GM23338 (cell line): Measurements from ENCODE around the gene ST6GALNAC1. TPM values are rescaled to one million over a fixed set of nuclear protein-coding genes. Genes with fewer than 3 reads are reported as not detected.

ENCODE experiments used
- ATAC-seq: fragments of 200-7000 bp; cut with Tn5 transposase; 3 replicates; pipeline ENCODE4 v1.9.1; 2020
- DNase-seq: peaks from one replicate; pipeline ENCODE4 v3.0.0-alpha.2; 2015; ENCODE audit warnings: low spot score
- H2AFZ ChIP-seq: fragments of 200-600 bp; sonication (generic); 2 replicates; pipeline ENCODE4 v1.8.0; 2016; ENCODE audit warnings: antibody characterized with exemption, mild to moderate bottlenecking, moderate library complexity
- H3F3A ChIP-seq: fragments of 200-600 bp; sonication (generic); replicated peaks from 2 replicates; pipeline ENCODE4 v1.8.0; 2017; ENCODE audit warnings: antibody characterized with exemption, mixed run types, low read depth
- H3K27ac ChIP-seq: fragments of 200-600 bp; sonication (generic); 2 replicates; pipeline ENCODE4 v1.6.1; 2016; ENCODE audit warnings: low read depth
- H3K27me3 ChIP-seq: fragments of 200-600 bp; sonication (generic); 2 replicates; pipeline ENCODE4 v1.8.0; 2016; ENCODE audit warnings: mild to moderate bottlenecking, mixed run types, moderate library complexity; ENCODE audit not compliant: insufficient read depth
- H3K36me3 ChIP-seq: fragments of 200-600 bp; sonication (generic); 2 replicates; pipeline ENCODE4 v1.8.0; 2016; ENCODE audit warnings: mild to moderate bottlenecking; ENCODE audit not compliant: insufficient read depth
- H3K4me1 ChIP-seq: fragments of 200-600 bp; sonication (generic); 2 replicates; pipeline ENCODE4 v1.8.0; 2016; ENCODE audit warnings: mild to moderate bottlenecking, moderate library complexity; ENCODE audit not compliant: insufficient read depth
- H3K4me2 ChIP-seq: fragments of 200-600 bp; sonication (generic); 2 replicates; pipeline ENCODE4 v1.7.1; 2017; ENCODE audit warnings: mixed run types
- H3K4me3 ChIP-seq: fragments of 200-600 bp; sonication (generic); 2 replicates; pipeline ENCODE4 v1.6.1; 2016; ENCODE audit warnings: mixed run types
- H3K79me2 ChIP-seq: fragments of 200-600 bp; sonication (generic); replicated peaks from 2 replicates; pipeline ENCODE4 v1.8.0; 2017; ENCODE audit warnings: mild to moderate bottlenecking; ENCODE audit not compliant: insufficient read depth
- H3K9me2 ChIP-seq: fragments of 200-600 bp; sonication (generic); 2 replicates; pipeline ENCODE4 v1.8.0; 2017; ENCODE audit not compliant: insufficient read depth
- H4K20me1 ChIP-seq: fragments of 200-600 bp; sonication (generic); replicated peaks from 2 replicates; pipeline ENCODE4 v1.8.0; 2017; ENCODE audit warnings: mild to moderate bottlenecking; ENCODE audit not compliant: insufficient read depth
- H3K27ac Mint-ChIP-seq: 2 replicates; pipeline ENCODE4 v1.8.0; 2020; ENCODE audit warnings: inconsistent platforms, mild to moderate bottlenecking, moderate library complexity, mixed read lengths
- H3K27me3 Mint-ChIP-seq: 3 replicates; pipeline ENCODE4 v1.8.0; 2022; ENCODE audit warnings: low read depth, mild to moderate bottlenecking, moderate library complexity, mixed read lengths, inconsistent platforms; ENCODE audit not compliant: insufficient read depth, poor library complexity
- H3K36me3 Mint-ChIP-seq: 3 replicates; pipeline ENCODE4 v1.8.0; 2021; ENCODE audit warnings: low read depth, mild to moderate bottlenecking, inconsistent platforms, moderate library complexity, mixed read lengths
- H3K4me1 Mint-ChIP-seq: 3 replicates; pipeline ENCODE4 v1.8.0; 2020; ENCODE audit warnings: mild to moderate bottlenecking, inconsistent platforms, mixed read lengths
- H3K4me3 Mint-ChIP-seq: 3 replicates; pipeline ENCODE4 v1.8.0; 2021; ENCODE audit warnings: moderate library complexity, mild to moderate bottlenecking, inconsistent platforms, mixed read lengths
- H3K9me3 Mint-ChIP-seq: 3 replicates; pipeline ENCODE4 v1.8.0; 2020; ENCODE audit warnings: moderate library complexity, mild to moderate bottlenecking, inconsistent platforms, mixed read lengths
- CREB1 ChIP-seq: fragments of 250-450 bp; sonication (Bioruptor Pico); IDR thresholded peaks from 2 replicates; pipeline ENCODE4 v1.5.0; 2020; ENCODE audit warnings: low read depth, mild to moderate bottlenecking, moderate library complexity
- EZH2 ChIP-seq: fragments of 200-600 bp; sonication (generic); IDR thresholded peaks from one replicate; pipeline ENCODE4 v1.8.0; 2017; ENCODE audit warnings: antibody characterized with exemption, mild to moderate bottlenecking, low read depth; ENCODE audit not compliant: unreplicated experiment
- EZH2phosphoT487 ChIP-seq: fragments of 200-600 bp; sonication (generic); IDR thresholded peaks from one replicate; pipeline ENCODE4 v1.8.1; 2018; ENCODE audit warnings: antibody characterized with exemption; ENCODE audit not compliant: unreplicated experiment
- JUNB ChIP-seq: IDR thresholded peaks from one replicate; pipeline ENCODE4 v1.6.1; 2016; ENCODE audit warnings: antibody characterized with exemption; ENCODE audit not compliant: unreplicated experiment
- NANOG ChIP-seq: IDR thresholded peaks from 2 replicates; pipeline ENCODE4 v1.6.1; 2016; ENCODE audit warnings: antibody characterized with exemption, borderline replicate concordance
- POLR2AphosphoS5 ChIP-seq: IDR thresholded peaks from 2 replicates; pipeline ENCODE4 v1.6.1; 2016; ENCODE audit warnings: antibody characterized with exemption, low read depth
- STAT1 ChIP-seq: IDR thresholded peaks from one replicate; pipeline ENCODE4 v1.6.1; 2016; ENCODE audit warnings: antibody characterized with exemption; ENCODE audit not compliant: unreplicated experiment
- ZNF114 ChIP-seq: fragments of 250-450 bp; sonication (Bioruptor Pico); IDR thresholded peaks from 2 replicates; pipeline ENCODE4 v1.5.0; 2020; ENCODE audit warnings: mild to moderate bottlenecking, moderate library complexity
- ZNF331 ChIP-seq: fragments of 250-450 bp; sonication (Bioruptor Pico); IDR thresholded peaks from 2 replicates; pipeline ENCODE4 v1.5.0; 2020; ENCODE audit warnings: low read depth, mild to moderate bottlenecking, moderate library complexity
- polyA plus RNA-seq: library from polyadenylated mRNA; unstranded; fragments of >200 nt; fragmentation: Nextera tagmentation; extraction: Ambion mirVana; gene quantifications from 2 replicates; pipeline ENCODE4 v1.2.1, GENCODE V29; 2016
- total RNA-seq: library from RNA; depleted of rRNA; stranded (reverse); fragments of >200 nt; shearing (Covaris generic); gene quantifications from 2 replicates; pipeline ENCODE4 v1.2.3, GENCODE V29; 2014
- TF ChIP-seq, protein P1 (sequence below), 2 experiments: fragments of 200-600 bp in 1 of 2; sonication (generic) in 1 of 2; conservative IDR thresholded peaks; 2 replicates each; pipeline versions ENCODE4 v1.5.1 to v1.6.1; 2016 to 2017; ENCODE audit warnings: antibody characterized with exemption in 2 of 2, low read depth in 2 of 2, mild to moderate bottlenecking in 2 of 2, moderate library complexity in 1 of 2
- TF ChIP-seq, protein P2 (sequence below): fragments of 250-450 bp; sonication (Bioruptor Pico); IDR thresholded peaks from 2 replicates; pipeline ENCODE4 v1.5.0; 2020; ENCODE audit warnings: mild to moderate bottlenecking, moderate library complexity
- TF ChIP-seq, protein P3 (sequence below): IDR thresholded peaks from 2 replicates; pipeline ENCODE4 v1.6.1; 2016; ENCODE audit warnings: antibody characterized with exemption
- TF ChIP-seq, protein P4 (sequence below): IDR thresholded peaks from one replicate; pipeline ENCODE4 v1.6.1; 2018; ENCODE audit warnings: antibody characterized with exemption; ENCODE audit not compliant: unreplicated experiment

Gene ST6GALNAC1
- total and polyA plus RNA-seq, 2 experiments from 2014 or later, result not detected

DNA sequence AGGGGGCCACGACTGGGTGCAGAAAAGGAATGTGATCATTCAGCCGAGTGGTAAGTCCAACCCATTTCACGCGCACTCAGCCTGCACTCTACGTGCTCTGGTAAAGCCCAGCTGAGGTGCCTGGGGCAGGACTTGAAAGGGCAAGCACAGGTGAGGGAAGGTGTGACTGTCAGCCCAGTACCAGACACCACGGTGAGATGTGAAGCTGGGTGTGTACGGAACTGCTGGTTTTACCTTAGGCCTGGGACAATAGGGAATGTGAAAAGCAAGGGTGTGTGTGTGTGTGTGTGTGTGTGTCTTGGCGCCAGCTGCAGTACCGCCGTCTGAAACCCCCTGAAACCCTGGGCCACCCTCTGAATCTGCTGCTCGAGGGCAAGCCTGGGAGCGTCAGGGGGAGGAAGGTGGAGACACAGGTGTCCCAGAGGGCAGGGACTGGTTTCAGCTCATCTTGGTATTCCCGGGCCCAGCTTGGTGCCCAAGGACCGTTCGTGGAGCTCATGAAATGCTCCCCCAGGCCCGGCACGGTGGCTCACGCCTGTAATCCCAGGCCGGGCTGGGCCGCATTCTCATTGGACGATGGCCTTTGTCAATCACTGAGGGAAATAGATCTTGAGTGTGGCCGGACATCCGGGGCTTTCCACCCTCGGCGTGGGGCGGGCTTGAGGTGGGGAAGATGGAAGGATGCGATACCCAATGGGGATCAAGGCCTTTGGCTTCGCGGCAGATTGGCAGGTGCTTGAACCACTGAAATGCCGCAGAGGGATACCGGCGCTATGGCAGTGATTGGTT lies 27.8 kb upstream of the ST6GALNAC1 start:
- Histone ChIP-seq H3K4me1 (peaks cover 14% of the 10 kb centered on the region), H2AFZ (peak overlapping the region; percentile 96), H3K9me2 (peaks cover 2% of the 10 kb centered on the region; the same call in 1 of the 2 replicates), H3K27ac (peak overlapping the region; percentile 72), H3K27me3 (no peaks in the 10 kb centered on the region), H3F3A (0 out of 2 replicates have a peak, but pooled peaks cover 12% of the 10 kb centered on the region), H3K36me3 (no peaks in the 10 kb centered on the region), H3K4me2 (peak overlapping the region; percentile 65), H3K79me2 (no peaks in the 10 kb centered on the region), H3K4me3 (peak overlapping the region; percentile 67), H4K20me1 (no peaks in the 10 kb centered on the region)
- DNase-seq (peak; percentile 100), ATAC-seq (peak; percentile 94)
- Mint-ChIP-seq H3K27ac (peak overlapping the region; percentile 96), H3K36me3 (no peaks in the 10 kb centered on the region), H3K27me3 (peaks cover 10% of the 10 kb centered on the region), H3K9me3 (no peaks in the 10 kb centered on the region), H3K4me1 (peaks cover 17% of the 10 kb centered on the region), H3K4me3 (peak overlapping the region; percentile 90)
- TF ChIP-seq STAT1 (no peak), EZH2phosphoT487 (no peak), ZNF114 (CRISPR knock-in tag) (no peak), NANOG (no peak), JUNB (no peak), ZNF331 (CRISPR knock-in tag) (no peak), CREB1 (peak; percentile 82), POLR2AphosphoS5 (peak; percentile 80), EZH2 (no peak)
- TF ChIP-seq, protein P1, sequence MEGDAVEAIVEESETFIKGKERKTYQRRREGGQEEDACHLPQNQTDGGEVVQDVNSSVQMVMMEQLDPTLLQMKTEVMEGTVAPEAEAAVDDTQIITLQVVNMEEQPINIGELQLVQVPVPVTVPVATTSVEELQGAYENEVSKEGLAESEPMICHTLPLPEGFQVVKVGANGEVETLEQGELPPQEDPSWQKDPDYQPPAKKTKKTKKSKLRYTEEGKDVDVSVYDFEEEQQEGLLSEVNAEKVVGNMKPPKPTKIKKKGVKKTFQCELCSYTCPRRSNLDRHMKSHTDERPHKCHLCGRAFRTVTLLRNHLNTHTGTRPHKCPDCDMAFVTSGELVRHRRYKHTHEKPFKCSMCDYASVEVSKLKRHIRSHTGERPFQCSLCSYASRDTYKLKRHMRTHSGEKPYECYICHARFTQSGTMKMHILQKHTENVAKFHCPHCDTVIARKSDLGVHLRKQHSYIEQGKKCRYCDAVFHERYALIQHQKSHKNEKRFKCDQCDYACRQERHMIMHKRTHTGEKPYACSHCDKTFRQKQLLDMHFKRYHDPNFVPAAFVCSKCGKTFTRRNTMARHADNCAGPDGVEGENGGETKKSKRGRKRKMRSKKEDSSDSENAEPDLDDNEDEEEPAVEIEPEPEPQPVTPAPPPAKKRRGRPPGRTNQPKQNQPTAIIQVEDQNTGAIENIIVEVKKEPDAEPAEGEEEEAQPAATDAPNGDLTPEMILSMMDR (conservative IDR thresholded peaks at IDR 0.05; ENCODE audit: low read depth in 2 of 2), result no peak
- TF ChIP-seq, protein P2, sequence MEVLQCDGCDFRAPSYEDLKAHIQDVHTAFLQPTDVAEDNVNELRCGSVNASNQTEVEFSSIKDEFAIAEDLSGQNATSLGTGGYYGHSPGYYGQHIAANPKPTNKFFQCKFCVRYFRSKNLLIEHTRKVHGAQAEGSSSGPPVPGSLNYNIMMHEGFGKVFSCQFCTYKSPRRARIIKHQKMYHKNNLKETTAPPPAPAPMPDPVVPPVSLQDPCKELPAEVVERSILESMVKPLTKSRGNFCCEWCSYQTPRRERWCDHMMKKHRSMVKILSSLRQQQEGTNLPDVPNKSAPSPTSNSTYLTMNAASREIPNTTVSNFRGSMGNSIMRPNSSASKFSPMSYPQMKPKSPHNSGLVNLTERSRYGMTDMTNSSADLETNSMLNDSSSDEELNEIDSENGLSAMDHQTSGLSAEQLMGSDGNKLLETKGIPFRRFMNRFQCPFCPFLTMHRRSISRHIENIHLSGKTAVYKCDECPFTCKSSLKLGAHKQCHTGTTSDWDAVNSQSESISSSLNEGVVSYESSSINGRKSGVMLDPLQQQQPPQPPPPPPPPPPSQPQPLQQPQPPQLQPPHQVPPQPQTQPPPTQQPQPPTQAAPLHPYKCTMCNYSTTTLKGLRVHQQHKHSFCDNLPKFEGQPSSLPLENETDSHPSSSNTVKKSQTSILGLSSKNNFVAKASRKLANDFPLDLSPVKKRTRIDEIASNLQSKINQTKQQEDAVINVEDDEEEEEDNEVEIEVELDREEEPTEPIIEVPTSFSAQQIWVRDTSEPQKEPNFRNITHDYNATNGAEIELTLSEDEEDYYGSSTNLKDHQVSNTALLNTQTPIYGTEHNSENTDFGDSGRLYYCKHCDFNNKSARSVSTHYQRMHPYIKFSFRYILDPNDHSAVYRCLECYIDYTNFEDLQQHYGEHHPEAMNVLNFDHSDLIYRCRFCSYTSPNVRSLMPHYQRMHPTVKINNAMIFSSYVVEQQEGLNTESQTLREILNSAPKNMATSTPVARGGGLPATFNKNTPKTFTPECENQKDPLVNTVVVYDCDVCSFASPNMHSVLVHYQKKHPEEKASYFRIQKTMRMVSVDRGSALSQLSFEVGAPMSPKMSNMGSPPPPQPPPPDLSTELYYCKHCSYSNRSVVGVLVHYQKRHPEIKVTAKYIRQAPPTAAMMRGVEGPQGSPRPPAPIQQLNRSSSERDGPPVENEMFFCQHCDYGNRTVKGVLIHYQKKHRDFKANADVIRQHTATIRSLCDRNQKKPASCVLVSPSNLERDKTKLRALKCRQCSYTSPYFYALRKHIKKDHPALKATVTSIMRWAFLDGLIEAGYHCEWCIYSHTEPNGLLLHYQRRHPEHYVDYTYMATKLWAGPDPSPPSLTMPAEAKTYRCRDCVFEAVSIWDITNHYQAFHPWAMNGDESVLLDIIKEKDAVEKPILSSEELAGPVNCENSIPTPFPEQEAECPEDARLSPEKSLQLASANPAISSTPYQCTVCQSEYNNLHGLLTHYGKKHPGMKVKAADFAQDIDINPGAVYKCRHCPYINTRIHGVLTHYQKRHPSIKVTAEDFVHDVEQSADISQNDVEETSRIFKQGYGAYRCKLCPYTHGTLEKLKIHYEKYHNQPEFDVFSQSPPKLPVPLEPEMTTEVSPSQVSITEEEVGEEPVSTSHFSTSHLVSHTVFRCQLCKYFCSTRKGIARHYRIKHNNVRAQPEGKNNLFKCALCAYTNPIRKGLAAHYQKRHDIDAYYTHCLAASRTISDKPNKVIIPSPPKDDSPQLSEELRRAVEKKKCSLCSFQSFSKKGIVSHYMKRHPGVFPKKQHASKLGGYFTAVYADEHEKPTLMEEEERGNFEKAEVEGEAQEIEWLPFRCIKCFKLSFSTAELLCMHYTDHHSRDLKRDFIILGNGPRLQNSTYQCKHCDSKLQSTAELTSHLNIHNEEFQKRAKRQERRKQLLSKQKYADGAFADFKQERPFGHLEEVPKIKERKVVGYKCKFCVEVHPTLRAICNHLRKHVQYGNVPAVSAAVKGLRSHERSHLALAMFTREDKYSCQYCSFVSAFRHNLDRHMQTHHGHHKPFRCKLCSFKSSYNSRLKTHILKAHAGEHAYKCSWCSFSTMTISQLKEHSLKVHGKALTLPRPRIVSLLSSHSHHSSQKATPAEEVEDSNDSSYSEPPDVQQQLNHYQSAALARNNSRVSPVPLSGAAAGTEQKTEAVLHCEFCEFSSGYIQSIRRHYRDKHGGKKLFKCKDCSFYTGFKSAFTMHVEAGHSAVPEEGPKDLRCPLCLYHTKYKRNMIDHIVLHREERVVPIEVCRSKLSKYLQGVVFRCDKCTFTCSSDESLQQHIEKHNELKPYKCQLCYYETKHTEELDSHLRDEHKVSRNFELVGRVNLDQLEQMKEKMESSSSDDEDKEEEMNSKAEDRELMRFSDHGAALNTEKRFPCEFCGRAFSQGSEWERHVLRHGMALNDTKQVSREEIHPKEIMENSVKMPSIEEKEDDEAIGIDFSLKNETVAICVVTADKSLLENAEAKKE, result no peak
- TF ChIP-seq, protein P3, sequence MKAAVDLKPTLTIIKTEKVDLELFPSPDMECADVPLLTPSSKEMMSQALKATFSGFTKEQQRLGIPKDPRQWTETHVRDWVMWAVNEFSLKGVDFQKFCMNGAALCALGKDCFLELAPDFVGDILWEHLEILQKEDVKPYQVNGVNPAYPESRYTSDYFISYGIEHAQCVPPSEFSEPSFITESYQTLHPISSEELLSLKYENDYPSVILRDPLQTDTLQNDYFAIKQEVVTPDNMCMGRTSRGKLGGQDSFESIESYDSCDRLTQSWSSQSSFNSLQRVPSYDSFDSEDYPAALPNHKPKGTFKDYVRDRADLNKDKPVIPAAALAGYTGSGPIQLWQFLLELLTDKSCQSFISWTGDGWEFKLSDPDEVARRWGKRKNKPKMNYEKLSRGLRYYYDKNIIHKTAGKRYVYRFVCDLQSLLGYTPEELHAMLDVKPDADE, result 0 out of 2 replicates have a peak, but pooled peaks have one; percentile 19
- TF ChIP-seq, protein P4, sequence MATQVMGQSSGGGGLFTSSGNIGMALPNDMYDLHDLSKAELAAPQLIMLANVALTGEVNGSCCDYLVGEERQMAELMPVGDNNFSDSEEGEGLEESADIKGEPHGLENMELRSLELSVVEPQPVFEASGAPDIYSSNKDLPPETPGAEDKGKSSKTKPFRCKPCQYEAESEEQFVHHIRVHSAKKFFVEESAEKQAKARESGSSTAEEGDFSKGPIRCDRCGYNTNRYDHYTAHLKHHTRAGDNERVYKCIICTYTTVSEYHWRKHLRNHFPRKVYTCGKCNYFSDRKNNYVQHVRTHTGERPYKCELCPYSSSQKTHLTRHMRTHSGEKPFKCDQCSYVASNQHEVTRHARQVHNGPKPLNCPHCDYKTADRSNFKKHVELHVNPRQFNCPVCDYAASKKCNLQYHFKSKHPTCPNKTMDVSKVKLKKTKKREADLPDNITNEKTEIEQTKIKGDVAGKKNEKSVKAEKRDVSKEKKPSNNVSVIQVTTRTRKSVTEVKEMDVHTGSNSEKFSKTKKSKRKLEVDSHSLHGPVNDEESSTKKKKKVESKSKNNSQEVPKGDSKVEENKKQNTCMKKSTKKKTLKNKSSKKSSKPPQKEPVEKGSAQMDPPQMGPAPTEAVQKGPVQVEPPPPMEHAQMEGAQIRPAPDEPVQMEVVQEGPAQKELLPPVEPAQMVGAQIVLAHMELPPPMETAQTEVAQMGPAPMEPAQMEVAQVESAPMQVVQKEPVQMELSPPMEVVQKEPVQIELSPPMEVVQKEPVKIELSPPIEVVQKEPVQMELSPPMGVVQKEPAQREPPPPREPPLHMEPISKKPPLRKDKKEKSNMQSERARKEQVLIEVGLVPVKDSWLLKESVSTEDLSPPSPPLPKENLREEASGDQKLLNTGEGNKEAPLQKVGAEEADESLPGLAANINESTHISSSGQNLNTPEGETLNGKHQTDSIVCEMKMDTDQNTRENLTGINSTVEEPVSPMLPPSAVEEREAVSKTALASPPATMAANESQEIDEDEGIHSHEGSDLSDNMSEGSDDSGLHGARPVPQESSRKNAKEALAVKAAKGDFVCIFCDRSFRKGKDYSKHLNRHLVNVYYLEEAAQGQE, result no peak
